Measurements from ENCODE around the gene ATP5PD. TPM values are rescaled to one million over a fixed set of nuclear protein-coding genes. Genes with fewer than 3 reads are reported as not detected.

Gene ATP5PD
- total and polyA plus RNA-seq, 2 of the 13 experiments (the other 11 are each of a cell fraction or from before 2014, with no cell fraction given): 158 to 428 TPM

DNA sequence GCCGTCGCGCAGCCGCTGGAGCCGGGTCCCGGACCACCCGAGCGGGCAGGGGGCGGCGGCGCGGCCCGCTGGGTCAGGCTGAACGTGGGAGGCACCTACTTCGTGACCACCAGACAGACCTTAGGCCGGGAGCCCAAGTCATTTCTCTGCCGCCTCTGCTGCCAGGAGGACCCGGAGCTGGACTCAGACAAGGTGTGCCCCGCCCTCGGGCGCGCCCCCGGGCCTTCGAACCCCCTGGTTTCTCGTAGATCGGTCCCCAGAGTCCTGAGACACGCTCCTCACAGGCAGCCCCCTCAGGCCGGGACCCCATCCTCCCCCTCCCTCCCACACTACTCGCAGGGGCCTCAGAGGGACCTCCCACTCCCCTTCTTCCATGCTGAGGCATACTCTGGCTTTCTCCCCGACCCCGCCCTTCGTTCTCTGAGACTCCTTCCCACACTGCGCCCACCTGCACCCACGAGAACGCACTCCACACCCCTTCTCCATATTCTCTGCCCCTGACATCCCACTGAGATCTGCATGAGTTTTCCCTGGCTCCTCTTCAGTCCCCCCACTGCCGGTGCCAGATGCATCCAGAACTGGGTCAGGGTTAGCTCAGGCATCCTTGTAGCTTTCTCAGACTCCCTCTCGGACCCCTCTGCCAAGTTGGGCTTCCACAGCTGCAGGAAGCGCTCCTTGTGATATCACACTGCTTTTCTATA lies 779 bp upstream of the ATP5PD start (continued):
- TF ChIP-seq, protein P1, sequence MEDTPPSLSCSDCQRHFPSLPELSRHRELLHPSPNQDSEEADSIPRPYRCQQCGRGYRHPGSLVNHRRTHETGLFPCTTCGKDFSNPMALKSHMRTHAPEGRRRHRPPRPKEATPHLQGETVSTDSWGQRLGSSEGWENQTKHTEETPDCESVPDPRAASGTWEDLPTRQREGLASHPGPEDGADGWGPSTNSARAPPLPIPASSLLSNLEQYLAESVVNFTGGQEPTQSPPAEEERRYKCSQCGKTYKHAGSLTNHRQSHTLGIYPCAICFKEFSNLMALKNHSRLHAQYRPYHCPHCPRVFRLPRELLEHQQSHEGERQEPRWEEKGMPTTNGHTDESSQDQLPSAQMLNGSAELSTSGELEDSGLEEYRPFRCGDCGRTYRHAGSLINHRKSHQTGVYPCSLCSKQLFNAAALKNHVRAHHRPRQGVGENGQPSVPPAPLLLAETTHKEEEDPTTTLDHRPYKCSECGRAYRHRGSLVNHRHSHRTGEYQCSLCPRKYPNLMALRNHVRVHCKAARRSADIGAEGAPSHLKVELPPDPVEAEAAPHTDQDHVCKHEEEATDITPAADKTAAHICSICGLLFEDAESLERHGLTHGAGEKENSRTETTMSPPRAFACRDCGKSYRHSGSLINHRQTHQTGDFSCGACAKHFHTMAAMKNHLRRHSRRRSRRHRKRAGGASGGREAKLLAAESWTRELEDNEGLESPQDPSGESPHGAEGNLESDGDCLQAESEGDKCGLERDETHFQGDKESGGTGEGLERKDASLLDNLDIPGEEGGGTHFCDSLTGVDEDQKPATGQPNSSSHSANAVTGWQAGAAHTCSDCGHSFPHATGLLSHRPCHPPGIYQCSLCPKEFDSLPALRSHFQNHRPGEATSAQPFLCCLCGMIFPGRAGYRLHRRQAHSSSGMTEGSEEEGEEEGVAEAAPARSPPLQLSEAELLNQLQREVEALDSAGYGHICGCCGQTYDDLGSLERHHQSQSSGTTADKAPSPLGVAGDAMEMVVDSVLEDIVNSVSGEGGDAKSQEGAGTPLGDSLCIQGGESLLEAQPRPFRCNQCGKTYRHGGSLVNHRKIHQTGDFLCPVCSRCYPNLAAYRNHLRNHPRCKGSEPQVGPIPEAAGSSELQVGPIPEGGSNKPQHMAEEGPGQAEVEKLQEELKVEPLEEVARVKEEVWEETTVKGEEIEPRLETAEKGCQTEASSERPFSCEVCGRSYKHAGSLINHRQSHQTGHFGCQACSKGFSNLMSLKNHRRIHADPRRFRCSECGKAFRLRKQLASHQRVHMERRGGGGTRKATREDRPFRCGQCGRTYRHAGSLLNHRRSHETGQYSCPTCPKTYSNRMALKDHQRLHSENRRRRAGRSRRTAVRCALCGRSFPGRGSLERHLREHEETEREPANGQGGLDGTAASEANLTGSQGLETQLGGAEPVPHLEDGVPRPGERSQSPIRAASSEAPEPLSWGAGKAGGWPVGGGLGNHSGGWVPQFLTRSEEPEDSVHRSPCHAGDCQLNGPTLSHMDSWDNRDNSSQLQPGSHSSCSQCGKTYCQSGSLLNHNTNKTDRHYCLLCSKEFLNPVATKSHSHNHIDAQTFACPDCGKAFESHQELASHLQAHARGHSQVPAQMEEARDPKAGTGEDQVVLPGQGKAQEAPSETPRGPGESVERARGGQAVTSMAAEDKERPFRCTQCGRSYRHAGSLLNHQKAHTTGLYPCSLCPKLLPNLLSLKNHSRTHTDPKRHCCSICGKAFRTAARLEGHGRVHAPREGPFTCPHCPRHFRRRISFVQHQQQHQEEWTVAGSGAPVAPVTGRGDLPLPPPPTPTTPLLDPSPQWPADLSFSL (CRISPR knock-in tag; IDR thresholded peaks at IDR 0.05): no peak
- TF ChIP-seq ZNF619 (CRISPR knock-in tag; IDR thresholded peaks at IDR 0.05) (0 out of 2 replicates have a peak, but pooled peaks have one; percentile 47), POLR2A (IDR thresholded peaks at IDR 0.05; ENCODE audit: insufficient read depth in 1 of 2, low read depth in 2 of 2, low read length in 2 of 2) (no peak), TOE1 (CRISPR knock-in tag; IDR thresholded peaks at IDR 0.05) (no peak), MATR3 (CRISPR knock-in tag; IDR thresholded peaks at IDR 0.05) (no peak), MIXL1 (CRISPR knock-in tag; IDR thresholded peaks at IDR 0.05) (no peak), NCOA5 (CRISPR knock-in tag; IDR thresholded peaks at IDR 0.05) (no peak)
- TF ChIP-seq, protein P2, sequence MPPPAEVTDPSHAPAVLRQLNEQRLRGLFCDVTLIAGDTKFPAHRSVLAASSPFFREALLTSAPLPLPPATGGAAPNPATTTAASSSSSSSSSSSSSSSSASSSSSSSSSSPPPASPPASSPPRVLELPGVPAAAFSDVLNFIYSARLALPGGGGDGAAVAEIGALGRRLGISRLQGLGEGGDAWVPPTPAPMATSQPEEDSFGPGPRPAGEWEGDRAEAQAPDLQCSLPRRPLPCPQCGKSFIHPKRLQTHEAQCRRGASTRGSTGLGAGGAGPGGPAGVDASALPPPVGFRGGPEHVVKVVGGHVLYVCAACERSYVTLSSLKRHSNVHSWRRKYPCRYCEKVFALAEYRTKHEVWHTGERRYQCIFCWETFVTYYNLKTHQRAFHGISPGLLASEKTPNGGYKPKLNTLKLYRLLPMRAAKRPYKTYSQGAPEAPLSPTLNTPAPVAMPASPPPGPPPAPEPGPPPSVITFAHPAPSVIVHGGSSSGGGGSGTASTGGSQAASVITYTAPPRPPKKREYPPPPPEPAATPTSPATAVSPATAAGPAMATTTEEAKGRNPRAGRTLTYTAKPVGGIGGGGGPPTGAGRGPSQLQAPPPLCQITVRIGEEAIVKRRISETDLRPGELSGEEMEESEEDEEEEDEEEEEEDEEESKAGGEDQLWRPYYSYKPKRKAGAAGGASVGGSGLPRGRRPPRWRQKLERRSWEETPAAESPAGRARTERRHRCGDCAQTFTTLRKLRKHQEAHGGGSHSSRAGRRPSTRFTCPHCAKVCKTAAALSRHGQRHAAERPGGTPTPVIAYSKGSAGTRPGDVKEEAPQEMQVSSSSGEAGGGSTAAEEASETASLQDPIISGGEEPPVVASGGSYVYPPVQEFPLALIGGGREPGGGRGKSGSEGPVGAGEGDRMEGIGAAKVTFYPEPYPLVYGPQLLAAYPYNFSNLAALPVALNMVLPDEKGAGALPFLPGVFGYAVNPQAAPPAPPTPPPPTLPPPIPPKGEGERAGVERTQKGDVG (CRISPR knock-in tag; IDR thresholded peaks at IDR 0.05; ENCODE audit: borderline replicate concordance): no peak
- TF ChIP-seq, protein P3, sequence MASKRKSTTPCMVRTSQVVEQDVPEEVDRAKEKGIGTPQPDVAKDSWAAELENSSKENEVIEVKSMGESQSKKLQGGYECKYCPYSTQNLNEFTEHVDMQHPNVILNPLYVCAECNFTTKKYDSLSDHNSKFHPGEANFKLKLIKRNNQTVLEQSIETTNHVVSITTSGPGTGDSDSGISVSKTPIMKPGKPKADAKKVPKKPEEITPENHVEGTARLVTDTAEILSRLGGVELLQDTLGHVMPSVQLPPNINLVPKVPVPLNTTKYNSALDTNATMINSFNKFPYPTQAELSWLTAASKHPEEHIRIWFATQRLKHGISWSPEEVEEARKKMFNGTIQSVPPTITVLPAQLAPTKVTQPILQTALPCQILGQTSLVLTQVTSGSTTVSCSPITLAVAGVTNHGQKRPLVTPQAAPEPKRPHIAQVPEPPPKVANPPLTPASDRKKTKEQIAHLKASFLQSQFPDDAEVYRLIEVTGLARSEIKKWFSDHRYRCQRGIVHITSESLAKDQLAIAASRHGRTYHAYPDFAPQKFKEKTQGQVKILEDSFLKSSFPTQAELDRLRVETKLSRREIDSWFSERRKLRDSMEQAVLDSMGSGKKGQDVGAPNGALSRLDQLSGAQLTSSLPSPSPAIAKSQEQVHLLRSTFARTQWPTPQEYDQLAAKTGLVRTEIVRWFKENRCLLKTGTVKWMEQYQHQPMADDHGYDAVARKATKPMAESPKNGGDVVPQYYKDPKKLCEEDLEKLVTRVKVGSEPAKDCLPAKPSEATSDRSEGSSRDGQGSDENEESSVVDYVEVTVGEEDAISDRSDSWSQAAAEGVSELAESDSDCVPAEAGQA (IDR thresholded peaks at IDR 0.05; ENCODE audit: low read depth): no peak
- TF ChIP-seq, protein P3 (CRISPR knock-in tag; IDR thresholded peaks at IDR 0.05; ENCODE audit: borderline replicate concordance): no peak
- TF ChIP-seq, protein P4, sequence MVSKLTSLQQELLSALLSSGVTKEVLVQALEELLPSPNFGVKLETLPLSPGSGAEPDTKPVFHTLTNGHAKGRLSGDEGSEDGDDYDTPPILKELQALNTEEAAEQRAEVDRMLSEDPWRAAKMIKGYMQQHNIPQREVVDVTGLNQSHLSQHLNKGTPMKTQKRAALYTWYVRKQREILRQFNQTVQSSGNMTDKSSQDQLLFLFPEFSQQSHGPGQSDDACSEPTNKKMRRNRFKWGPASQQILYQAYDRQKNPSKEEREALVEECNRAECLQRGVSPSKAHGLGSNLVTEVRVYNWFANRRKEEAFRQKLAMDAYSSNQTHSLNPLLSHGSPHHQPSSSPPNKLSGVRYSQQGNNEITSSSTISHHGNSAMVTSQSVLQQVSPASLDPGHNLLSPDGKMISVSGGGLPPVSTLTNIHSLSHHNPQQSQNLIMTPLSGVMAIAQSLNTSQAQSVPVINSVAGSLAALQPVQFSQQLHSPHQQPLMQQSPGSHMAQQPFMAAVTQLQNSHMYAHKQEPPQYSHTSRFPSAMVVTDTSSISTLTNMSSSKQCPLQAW (CRISPR knock-in tag; IDR thresholded peaks at IDR 0.05): no peak
